Peyer's patch (tissue), 4 donors: ENCODE data around the gene NPRL2.

Experiments used
- POLR2A ChIP-seq, 2 donors: fragments of 450-650 bp; IDR thresholded peaks; one replicate each; pipeline ENCODE4 v1.5.1; 2017; ENCODE audit warnings: antibody characterized with exemption in 2 of 2, mild to moderate bottlenecking in 2 of 2, moderate library complexity in 2 of 2
- TF ChIP-seq, protein P1 (sequence below), 6 experiments: fragments of 450-650 bp in 4 of 6; fragments of 200-600 bp in 2 of 6; sonication (generic) in 1 of 6; IDR thresholded peaks; one replicate each; pipeline ENCODE4 v1.5.1; 2017 to 2019; ENCODE audit warnings: antibody characterized with exemption in 6 of 6, mild to moderate bottlenecking in 3 of 6, moderate library complexity in 1 of 6

DNA sequence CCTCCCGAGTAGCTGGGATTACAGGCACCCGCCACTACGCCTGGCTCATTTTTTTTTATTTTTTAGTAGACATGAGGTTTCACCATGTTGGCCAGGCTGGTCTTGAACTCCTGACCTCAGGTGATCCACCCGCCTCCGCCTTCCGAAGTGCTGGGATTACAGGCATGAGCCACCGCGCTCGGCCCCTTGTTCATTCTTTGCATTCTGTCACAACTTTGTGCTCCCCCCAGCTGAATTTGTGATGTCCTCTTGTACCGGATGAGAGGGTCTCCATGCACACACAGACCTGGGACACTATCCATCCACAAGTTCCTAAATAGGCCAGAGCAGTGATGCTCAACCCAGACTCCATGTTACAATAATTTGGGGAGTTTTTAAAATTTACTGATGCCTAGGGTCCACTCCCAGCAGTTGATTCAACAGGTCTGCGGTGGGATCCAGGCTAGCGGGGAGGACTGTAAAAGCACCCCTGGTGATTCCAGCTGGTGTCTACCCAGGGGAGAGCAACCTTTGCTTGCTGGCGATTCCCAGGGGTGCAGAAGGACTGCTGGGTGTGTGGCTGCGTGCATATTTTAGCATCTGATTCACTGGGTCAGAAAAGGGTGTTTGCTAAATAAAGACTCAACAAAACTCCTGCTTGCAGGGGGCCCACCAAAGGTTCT, 11.0 kb downstream of the NPRL2 start:
- TF ChIP-seq POLR2A (IDR thresholded peaks at IDR 0.05): no peak
- TF ChIP-seq, protein P1, sequence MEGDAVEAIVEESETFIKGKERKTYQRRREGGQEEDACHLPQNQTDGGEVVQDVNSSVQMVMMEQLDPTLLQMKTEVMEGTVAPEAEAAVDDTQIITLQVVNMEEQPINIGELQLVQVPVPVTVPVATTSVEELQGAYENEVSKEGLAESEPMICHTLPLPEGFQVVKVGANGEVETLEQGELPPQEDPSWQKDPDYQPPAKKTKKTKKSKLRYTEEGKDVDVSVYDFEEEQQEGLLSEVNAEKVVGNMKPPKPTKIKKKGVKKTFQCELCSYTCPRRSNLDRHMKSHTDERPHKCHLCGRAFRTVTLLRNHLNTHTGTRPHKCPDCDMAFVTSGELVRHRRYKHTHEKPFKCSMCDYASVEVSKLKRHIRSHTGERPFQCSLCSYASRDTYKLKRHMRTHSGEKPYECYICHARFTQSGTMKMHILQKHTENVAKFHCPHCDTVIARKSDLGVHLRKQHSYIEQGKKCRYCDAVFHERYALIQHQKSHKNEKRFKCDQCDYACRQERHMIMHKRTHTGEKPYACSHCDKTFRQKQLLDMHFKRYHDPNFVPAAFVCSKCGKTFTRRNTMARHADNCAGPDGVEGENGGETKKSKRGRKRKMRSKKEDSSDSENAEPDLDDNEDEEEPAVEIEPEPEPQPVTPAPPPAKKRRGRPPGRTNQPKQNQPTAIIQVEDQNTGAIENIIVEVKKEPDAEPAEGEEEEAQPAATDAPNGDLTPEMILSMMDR (IDR thresholded peaks at IDR 0.05): no peak
